ENCODE results near the gene RHOT2. TPM values are rescaled to one million over a fixed set of nuclear protein-coding genes. Genes with fewer than 3 reads are reported as not detected.

The RHOT2 gene
- total RNA-seq, 2 experiments from 2014 or later, result 110 TPM

GRCh38 chr16:640614-641013 is 27.3 kb upstream of the RHOT2 start:
- ChIA-PET CTCF (no interaction called here), POLR2A (interaction anchor here (0.6 kb wide), 1 partner anchor 574 kb away, joined by 3 read pairs; no protein-coding TSS in a partner anchor)
- Mint-ChIP-seq H3K27ac (no peak overlapping the region), H3K4me3 (peak overlapping the region; percentile 45), H3K36me3 (ENCODE audit: low read depth) (peaks cover 7% of the 10 kb centered on the region), H3K4me1 (ENCODE audit: low read depth) (peaks cover 18% of the 10 kb centered on the region), H3K27me3 (no peaks in the 10 kb centered on the region), H3K9me3 (no peaks in the 10 kb centered on the region)
- DNase-seq (no peak), ATAC-seq (no peak)
- intact Hi-C loops (cut with micrococcal nuclease), result no loop called here
- TF ChIP-seq CTCF (IDR thresholded peaks at IDR 0.05), result no peak

GRCh38 chr16:641326-642188 is 26.4 kb upstream of the RHOT2 start, which contains the start of gene MCRIP2:
MCRIP2 (plus strand) TSS chr16:641828; CDS start chr16:641992, 164 bp downstream.
- Mint-ChIP-seq H3K36me3 (ENCODE audit: low read depth) (peaks cover 7% of the 10 kb centered on the region), H3K27ac (peak within 1 kb of the TSS; percentile 48), H3K27me3 (no peaks in the 10 kb centered on the region), H3K4me1 (ENCODE audit: low read depth) (peaks cover 18% of the 10 kb centered on the region), H3K4me3 (peak within 1 kb of the TSS; percentile 78), H3K9me3 (no peaks in the 10 kb centered on the region)
- ATAC-seq, result peak; percentile 59
- CTCF ChIA-PET, result no interaction called here
- intact Hi-C loops (cut with micrococcal nuclease), result no loop called here
- POLR2A ChIA-PET, result interaction anchor here (0.6 to 1.1 kb wide), 3 partner anchors 59 to 573 kb away, joined by 3 read pairs; no protein-coding TSS in a partner anchor
- DNase-seq, result peak; percentile 84
- TF ChIP-seq CTCF (IDR thresholded peaks at IDR 0.05), result no peak

GRCh38 chr16:642189-643049 is 25.5 kb upstream of the RHOT2 start:
- Mint-ChIP-seq H3K4me3 (peak overlapping the region; percentile 78), H3K27me3 (no peaks in the 10 kb centered on the region), H3K9me3 (no peaks in the 10 kb centered on the region), H3K27ac (peak overlapping the region; percentile 48), H3K4me1 (ENCODE audit: low read depth) (peaks cover 19% of the 10 kb centered on the region), H3K36me3 (ENCODE audit: low read depth) (peaks cover 7% of the 10 kb centered on the region)
- ATAC-seq (peak; percentile 42), DNase-seq (peak; percentile 47)
- intact Hi-C loops (cut with micrococcal nuclease), result no loop called here
- CTCF ChIA-PET, result no interaction called here
- TF ChIP-seq CTCF (IDR thresholded peaks at IDR 0.05), result no peak
- POLR2A ChIA-PET, result interaction anchor here (0.6 to 1.5 kb wide), 4 partner anchors 9 to 80 kb away, joined by 3 to 5 read pairs (median 3); no protein-coding TSS in a partner anchor

DNA sequence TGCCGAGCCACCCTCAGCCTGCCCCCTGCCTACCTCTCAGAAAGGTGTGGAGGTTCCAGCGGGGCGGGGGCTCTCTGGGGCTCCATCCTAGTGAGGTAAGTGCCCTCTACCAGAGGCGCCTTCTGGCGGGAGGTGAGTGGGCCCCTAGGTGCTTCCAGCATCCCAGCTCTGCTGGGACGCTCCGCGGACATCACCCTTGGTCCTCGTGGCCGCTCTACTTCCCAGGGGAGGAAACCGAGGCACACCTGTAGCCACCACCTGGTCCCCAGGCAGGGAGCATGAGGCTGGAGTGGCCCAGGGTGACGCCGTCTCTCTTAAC is 24.9 kb upstream of the RHOT2 start:
- no peak for ATAC-seq
- POLR2A ChIA-PET, result interaction anchor here (0.6 to 1.5 kb wide), 3 partner anchors 9 to 79 kb away, joined by 3 to 5 read pairs (median 3); no protein-coding TSS in a partner anchor
- peak overlapping the region; percentile 48 for H3K27ac Mint-ChIP-seq

More for the DNA sequence above, 24.9 kb upstream of the RHOT2 start:
- intact Hi-C loops (cut with micrococcal nuclease), result no loop called here
- Mint-ChIP-seq H3K36me3 (ENCODE audit: low read depth) (peaks cover 7% of the 10 kb centered on the region), H3K27me3 (no peaks in the 10 kb centered on the region), H3K4me3 (peak overlapping the region; percentile 78), H3K9me3 (no peaks in the 10 kb centered on the region), H3K4me1 (ENCODE audit: low read depth) (peaks cover 15% of the 10 kb centered on the region)
- no peak for TF ChIP-seq CTCF (IDR thresholded peaks at IDR 0.05)
- DNase-seq, result no peak
- CTCF ChIA-PET, result no interaction called here

Measured in activated CD8-positive, alpha-beta T cell treated with anti-CD3 and anti-CD28 coated beads for 36 hours (primary cell).